Cerebellar cortex (tissue), 1 donor: ENCODE results near the gene FKBP1A.
A peak's percentile ranks its signal among the peaks of the same experiment; 100 is the strongest.
"Not testable (repeated sequence)": the region's sequence is repeated elsewhere in the genome, so short reads cannot be mapped to it uniquely, and the experiment has no call there.

Experiments
- DNase-seq: peaks from one replicate; pipeline ENCODE4 v3.0.0-alpha.2; 2015; ENCODE audit warnings: low spot score

FKBP1A gene

DNA sequence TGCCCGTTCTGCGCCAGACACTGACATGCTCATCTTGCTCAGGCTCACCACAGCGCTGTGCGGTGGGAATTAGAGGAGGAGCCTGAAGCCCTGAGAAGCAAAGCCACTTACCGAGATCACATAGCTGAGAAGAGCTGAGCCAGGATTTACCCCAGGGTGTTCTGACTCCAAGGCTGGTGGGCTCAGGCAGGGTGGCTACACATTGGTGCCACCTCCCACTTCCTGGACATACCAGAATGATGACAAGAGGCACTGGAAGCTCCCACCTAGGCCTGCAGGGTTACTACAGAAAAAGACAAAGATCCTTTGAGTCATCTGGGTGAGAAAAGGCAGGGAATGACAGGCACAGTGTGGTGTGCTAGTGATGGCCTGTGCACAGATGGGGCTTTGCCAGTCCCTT, 24.4 kb upstream of the FKBP1A start:
- no peak for DNase-seq

DNA sequence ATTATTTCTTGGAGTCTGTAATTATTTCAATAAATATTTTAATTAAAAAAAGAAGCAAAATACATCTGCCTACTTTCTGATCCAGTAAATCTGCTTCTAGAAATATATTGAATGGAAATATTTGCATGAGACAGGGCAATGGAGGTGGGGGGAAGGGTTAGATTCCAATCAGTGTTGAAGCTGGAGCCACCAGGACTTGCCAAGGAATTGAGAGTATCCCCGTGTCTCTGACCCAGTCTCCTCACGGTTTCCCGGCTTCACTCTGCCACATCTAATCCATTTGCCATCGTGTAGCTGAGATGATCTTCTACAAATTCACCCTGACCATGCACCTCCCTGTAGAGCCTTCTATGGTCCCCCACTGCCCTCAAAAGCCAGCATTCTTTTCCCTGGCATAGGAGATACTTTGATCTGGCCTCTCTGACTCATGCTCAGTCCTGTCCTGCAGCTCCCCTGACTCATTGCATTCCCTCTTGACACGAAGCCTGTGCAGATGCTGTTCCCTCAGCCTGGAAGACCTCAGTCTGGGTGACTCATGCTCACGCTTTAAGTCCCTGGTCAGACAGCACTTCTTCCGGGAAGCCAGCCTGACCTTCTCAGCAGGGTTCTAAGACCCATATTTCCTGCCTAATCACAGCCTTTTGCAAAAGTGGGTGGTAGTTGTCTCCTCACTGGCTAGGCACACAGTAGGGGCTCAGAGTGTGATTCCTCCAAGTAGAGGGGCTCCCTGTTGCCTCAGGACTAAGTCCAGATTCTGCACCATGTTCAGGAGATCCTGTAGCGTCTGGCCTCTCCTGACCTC, 23.0 kb upstream of the FKBP1A start:
- DNase-seq: peak; percentile 44

DNA sequence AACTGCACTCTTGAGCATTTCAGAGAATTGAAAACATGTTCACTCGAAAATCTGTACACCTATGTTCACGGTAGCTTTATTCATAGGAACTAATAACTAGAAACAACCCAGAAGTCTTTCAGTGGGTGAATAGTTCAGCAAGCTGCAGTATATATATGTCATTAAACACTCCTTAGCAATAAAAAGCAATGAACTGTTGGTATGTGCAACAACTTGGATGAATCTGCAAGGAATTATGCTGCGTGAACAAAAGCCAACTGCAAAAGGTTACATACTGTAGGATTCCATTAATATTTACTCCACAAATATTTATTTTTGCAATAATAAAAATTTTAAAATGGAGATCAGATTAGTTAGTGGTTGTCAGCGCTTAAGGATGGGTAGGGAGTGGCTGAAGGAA, 22.1 kb upstream of the FKBP1A start:
- DNase-seq: no peak

DNA sequence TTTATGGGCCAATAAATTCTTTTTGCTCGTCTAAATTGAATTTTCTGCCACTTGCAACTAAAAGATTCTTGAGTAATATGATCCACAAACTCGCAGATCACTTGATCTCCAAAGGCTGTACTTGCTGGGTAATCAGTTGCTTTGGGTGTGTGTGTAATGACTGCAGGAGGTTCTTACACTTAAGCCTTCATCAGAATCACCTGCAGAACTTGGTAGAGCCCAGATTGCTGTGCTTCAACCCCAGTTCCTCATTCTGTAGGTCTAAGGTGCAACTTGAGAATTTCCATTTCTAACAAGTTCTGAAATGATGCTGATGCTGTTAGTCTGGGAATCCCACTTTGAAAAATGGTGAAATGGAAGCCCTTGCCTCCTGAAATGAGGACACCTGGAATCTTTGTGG, 12.9 kb upstream of the FKBP1A start:
- DNase-seq: no peak

GRCh38 chr20:1403624-1404023, 10.8 kb upstream of the FKBP1A start:
- no peak for DNase-seq

GRCh38 chr20:1402149-1402548, 9.3 kb upstream of the FKBP1A start:
- DNase-seq: no peak

DNA sequence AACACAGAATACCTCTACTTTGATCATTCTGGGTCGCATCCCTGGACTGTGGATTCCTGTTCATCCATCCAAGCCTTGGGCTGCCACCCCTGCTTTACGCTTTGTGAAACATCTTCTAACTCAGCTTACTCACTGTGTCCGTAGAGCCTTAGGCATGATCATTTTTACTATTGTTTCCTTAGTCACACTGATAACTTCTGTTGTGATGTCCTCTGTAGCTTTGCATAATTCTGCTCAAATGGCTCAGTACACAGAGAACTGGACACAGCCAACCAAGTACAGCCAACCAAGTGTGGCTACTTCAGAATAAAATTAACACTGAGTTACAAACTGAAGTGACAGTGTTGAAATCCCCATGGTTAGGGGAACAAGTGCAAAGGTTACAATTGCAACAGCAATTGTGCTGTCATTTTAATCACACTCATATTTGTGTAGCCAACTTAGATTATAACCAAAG, 8.6 kb upstream of the FKBP1A start:
- DNase-seq: no peak

DNA sequence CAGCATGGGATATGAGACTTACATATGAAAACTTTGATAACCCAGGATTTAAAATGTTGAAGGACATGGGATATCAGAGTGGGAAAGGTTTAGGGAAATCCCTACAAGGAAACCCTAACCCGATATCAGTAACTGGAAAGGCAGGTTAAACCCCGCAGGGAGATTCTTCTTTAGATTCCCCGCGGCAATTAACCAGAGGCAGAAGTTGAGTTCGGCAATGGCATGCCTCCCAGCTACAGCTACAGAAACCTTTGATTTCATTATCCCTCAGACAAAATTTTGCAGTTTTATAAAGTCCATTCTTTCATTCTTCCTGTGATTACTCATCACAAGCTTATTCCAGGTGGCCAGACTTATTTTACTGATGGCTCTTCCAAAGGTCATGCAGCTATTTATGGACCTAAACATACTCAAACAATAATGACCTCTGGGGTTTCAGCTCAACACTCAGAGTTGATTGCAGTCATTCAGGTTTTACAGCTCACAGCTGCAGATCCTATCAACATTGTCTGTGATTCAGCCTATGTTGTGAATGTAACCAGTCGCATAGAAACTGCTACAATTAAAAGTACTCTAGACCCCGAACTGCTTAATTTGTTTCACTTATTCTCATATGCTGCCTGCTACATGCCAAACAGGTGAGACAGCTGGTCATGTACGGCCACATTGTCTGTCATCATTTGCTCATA, 7.0 kb upstream of the FKBP1A start:
- DNase-seq: not testable (repeated sequence)

DNA sequence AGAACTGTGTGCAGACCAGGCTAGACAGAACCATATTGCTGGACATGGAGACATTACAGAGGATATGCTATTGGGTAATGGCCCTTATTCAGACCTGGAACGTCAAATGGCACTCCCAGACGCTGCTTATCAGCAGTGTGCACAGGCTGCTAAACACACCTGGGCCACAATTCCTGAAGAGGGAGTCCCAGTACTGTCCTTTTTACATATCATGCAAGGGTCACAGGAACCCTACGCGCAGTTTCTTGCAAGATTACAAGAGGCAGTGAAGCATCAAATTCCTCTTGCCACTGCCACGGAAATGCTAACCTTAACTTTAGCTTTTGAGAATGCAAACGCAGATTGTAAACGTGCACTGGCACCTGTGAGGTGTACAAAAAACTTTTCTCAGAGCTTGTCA, 5.3 kb upstream of the FKBP1A start:
- not testable (repeated sequence) for DNase-seq

DNA sequence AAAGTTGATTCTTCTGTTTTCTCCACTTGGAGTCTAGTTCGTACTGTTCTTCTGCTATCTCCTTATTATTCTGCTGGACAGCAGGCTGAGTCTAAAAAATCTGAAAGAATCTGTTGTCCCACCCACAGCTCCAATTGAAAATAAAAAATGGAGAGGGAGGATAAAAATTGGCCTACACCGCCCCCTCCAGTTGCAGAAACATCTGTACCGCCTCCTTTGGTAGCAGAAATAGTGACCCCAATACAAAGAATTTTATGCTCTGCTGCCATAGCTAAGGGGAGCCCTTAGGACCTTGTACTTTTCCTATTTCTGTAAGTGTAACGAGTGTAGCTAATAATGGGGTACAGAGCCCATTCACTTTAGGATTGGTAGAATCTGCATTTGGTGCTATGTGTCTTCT, 4.9 kb upstream of the FKBP1A start:
- DNase-seq: no peak

GRCh38 chr20:1396702-1397101, 3.8 kb upstream of the FKBP1A start:
- DNase-seq: no peak

DNA sequence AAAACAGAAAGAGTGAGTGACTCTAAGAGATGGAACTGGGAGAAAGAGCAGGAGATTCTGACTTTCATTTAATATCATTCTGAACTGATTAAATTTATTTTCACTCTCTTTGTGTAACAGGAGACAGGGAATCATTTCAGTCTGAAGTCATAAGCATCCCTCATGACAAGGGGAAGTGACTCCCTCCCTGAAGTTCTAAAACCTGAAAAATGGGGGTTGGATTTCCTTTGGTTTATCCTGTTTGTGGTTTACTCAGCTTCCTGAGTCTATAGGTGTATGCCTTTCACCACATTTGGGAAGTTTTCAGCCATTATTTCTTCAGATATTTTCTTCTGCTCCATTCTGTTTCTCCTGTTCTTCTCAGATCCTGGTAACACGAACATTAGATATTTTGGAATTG, 3.4 kb upstream of the FKBP1A start:
- DNase-seq: no peak

GRCh38 chr20:1394686-1395085, 1.8 kb upstream of the FKBP1A start:
- DNase-seq: no peak

DNA sequence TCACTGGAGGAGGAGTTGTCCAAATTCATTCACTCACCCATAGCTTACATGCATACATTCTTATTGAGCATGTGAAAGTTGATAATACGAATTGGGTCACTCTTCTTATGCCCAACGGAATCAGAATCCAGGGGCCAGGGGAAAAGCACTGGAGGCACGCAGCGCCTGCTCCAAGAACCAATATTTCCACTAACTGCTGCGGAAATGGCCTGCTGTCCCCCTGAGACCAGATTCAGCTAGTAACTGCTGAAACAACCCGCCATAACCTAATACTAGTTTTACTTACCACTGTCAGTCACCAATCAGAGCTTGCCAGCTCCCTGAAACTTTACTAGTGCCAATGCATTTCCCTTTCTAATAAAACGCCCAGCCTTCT, 641 bp upstream of the FKBP1A start:
- no peak for DNase-seq

GRCh38 chr20:1392443-1392692, 486 bp downstream of the FKBP1A start:
- no peak for DNase-seq

DNA sequence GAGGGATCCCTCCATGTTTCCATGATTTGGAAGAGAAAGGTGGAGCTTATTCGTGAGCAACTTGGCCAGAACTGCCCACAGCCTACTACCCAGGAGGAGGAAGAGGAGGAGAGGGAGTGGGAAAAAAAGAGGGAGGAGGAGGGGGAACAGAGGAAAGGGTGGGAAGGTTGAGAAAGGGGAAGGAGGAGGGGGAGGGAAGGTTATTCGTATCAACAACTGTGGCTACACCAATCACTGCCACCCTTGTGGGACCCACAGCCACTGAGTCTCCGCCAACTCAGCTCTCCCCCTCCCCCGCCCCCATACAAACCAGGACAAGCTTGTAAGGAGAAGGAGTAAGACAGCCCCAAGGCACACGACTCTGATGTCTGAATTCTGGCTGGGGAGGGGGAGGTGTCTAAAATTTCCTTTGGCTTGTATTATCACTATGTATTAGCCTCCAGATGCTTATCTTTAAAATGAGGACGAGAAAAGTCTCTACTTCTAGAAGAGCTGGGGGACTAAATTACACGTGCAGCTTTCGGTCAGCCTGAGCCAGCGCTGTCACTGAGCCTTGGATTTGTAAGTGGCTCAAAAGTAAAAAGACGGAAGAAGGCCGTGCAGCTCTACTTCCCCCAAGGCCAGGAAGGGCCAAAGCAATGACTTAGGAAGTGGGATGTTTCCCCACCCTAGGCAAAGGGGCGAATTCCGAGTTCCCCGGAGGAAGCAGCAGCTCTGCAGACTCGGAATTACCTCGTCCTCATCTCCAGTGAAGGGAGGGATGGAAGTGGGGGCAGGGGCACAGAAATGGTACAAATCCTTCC, 1.0 kb downstream of the FKBP1A start:
- no peak for DNase-seq

GRCh38 chr20:1390581-1391403, 2.1 kb downstream of the FKBP1A start:
- DNase-seq: no peak

DNA sequence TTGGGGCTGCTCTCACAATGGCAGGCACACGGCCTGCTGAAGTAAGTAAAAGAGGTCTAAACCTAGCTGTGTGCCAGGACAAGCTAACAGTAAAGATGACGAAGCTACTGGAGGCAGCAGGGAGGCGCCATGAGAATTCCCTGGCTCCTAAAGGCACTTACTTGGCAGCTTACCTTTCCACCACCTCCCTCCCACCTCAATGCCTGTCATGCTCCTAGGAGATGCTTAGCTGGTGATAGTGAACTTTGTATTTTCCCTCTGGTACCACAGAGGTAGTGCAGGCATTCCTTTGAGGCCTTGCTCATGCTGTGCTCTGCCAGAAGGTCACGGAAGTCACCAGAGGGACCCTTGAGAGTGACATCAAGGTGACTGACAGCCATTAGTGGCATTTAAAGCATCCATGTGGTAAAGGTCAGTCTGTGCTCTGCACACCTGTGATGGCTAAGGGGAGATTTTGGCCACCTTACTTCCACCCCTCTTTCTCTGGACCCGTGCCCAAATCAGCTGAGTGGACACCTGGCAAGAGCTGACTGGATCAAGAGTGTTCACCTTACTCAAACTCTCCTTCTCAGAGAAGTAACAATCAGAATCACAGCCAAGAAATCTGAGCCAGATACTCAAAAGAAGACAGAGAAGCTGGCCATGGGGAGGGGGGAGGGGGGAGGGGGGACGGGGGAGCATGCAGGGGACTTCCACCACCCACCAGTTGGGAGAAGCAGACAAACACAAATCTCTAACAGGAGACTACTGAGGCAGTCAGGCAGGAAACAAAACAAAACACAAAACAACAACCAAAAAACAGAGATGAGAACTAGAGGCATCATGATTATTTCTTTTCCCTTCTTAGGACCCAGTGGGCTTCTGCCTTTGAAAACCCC, 2.9 kb downstream of the FKBP1A start:
- no peak for DNase-seq

DNA sequence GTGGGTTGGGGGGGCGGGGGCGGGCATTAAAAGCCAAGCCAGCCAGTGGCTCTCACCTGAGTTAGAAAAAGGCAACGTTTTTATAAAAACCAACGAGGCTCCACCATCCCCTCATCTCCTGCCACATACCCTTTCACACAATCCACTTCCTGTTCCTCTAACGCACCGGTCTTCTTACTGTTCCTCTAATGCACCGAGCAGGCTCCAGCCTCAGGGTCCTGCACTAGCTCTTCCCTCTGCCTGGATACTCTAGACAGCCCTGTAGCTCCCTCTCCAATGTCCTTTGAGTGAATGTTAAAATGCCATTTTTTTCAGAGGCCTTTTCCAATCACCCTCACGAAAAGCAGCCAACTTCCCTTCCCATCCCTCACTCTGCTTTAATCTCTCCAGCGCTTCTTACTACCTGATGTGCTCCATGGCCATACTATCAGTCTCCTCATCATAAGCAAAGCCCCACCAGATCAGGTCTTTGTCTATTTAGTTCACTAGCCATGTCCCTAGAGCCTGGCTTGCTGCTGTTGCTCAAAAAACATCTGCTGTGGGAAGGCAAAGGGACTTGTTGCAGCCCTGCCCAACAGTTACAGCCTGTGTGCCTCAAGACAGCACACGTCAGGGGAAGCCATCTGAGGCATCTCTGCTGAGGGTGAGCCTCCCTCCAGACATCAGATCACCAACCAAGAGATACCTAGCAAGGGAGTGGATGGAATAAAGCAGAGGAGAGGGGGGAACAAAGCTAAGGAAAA, 3.9 kb downstream of the FKBP1A start:
- DNase-seq: no peak

DNA sequence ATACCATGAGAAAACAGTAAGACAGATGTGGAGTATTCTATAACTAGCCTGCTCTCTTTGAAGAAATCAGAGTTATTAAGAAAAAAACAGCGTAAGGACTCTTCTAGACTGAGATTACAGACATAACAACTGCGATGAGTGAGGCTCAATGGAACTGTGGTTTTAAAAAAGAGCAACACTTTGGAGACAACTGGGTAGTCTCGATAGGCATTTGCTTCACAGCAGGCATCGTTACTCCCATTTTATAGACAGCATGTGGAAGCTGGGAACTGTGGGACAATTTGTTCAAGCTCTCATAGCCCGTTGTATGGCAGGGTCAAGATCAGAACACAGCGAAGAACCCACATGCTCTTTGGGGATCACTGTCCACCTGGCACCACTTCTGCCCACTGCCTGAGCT, 4.6 kb downstream of the FKBP1A start:
- DNase-seq: no peak

- no peak for DNase-seq
Measured at GRCh38 chr20:1386323-1386722, 6.5 kb downstream of the FKBP1A start.
